Measurements from ENCODE around the gene OPCML. TPM values are rescaled to one million over a fixed set of nuclear protein-coding genes. Genes with fewer than 3 reads are reported as not detected.
A peak's percentile ranks its signal among the peaks of the same experiment; 100 is the strongest.

The OPCML gene
- total RNA-seq, 1 experiment from 2014 or later = 0.94 TPM

- Histone ChIP-seq H3K9me3 (ENCODE audit: control insufficient read depth, low read depth, low read length) (no peaks in the 10 kb centered on the region), H3K27me3 (ENCODE audit: insufficient read depth, low read length) (no peaks in the 10 kb centered on the region), H3K79me1 (ENCODE audit: insufficient read depth, low read depth, low read length, poor library complexity, severe bottlenecking) (no peaks in the 10 kb centered on the region), H3K4me1 (ENCODE audit: insufficient read depth, low read length) (no peaks in the 10 kb centered on the region; the same call in 1 of the 2 replicates), H3K4ac (ENCODE audit: low read depth, low read length) (no peak overlapping the region), H3K23ac (ENCODE audit: insufficient read length, low read depth, low read length) (no peak overlapping the region), H3K9ac (ENCODE audit: extremely low read depth, insufficient read length, low read length) (no peak overlapping the region), H4K5ac (ENCODE audit: insufficient read length, low read depth, low read length) (no peak overlapping the region), H2BK12ac (ENCODE audit: insufficient read length, low read depth, low read length) (no peak overlapping the region), H2BK20ac (ENCODE audit: low read depth, low read length, poor library complexity, severe bottlenecking) (no peak overlapping the region), H3K27ac (ENCODE audit: insufficient read length, low read depth, low read length) (no peak overlapping the region), H2BK5ac (ENCODE audit: insufficient read length, low read length) (no peak overlapping the region), H4K91ac (ENCODE audit: insufficient read length, low read depth, low read length) (no peak overlapping the region), H3K14ac (ENCODE audit: insufficient read depth, low read length) (no peak overlapping the region), H3K18ac (ENCODE audit: insufficient read length, low read depth, low read length) (no peak overlapping the region), H3T11ph (ENCODE audit: low read length) (no peak overlapping the region), H3K79me2 (ENCODE audit: insufficient read depth, low read length) (no peaks in the 10 kb centered on the region), H2BK15ac (ENCODE audit: low read depth, low read length) (no peak overlapping the region), H2BK120ac (ENCODE audit: low read depth, low read length, poor library complexity, severe bottlenecking) (no peak overlapping the region), H4K20me1 (ENCODE audit: control insufficient read depth, insufficient read depth, insufficient read length) (no peaks in the 10 kb centered on the region), H4K8ac (replicated peaks; ENCODE audit: insufficient read length, low read depth, low read length) (no peak overlapping the region), H3K56ac (ENCODE audit: insufficient read length, low read depth, low read length) (no peak overlapping the region), H2AFZ (ENCODE audit: low read length) (no peak overlapping the region), H3K23me2 (ENCODE audit: insufficient read length, low read depth, low read length, poor library complexity, severe bottlenecking) (no peaks in the 10 kb centered on the region), H3K4me2 (ENCODE audit: insufficient read depth, insufficient read length, low read length) (no peak overlapping the region), H2AK5ac (ENCODE audit: insufficient read length, low read length) (no peak overlapping the region)
- WGBS (ENCODE audit: extremely low coverage, insufficient read length, low lambda C conversion rate) = no CpG with 5 or more reads among the region's 9 CpGs
- H3K4me3 Mint-ChIP-seq = no peak overlapping the region
- H3K36me3 Mint-ChIP-seq (ENCODE audit: insufficient read depth in 1 of 3, low read depth in 3 of 3) = no peaks in the 10 kb centered on the region
- peak; percentile 25 for DNase-seq
- H3K27me3 Mint-ChIP-seq (ENCODE audit: low read depth) = peaks cover 8% of the 10 kb centered on the region
- H3K4me1 Mint-ChIP-seq = peaks cover 23 to 29% of the 10 kb centered on the region in 2 experiments
- H3K27ac Mint-ChIP-seq = 0 out of 7 replicates have a peak overlapping the region, but pooled peaks of 1 of the 3 experiments have one; percentile 70
- TF ChIP-seq CTCF (conservative IDR thresholded peaks at IDR 0.05) = no peak
- no peaks in the 10 kb centered on the region; a peak in 1 of 5 replicates for H3K9me3 Mint-ChIP-seq
These were observed 31.9 kb downstream of the OPCML start for GRCh38 chr11:133500435-133500834.

All from H9 (cell line).